Thyroid gland (tissue), 4 donors: ENCODE data around the gene ABCF2. TPM values are rescaled to one million over a fixed set of nuclear protein-coding genes. Genes with fewer than 3 reads are reported as not detected.

ENCODE experiments used
- DNase-seq, 2 donors: peaks; one replicate each; pipeline ENCODE4 v3.0.0-alpha.2; 2019
- H3K27ac ChIP-seq, 3 donors: fragments of 200-600 bp; sonication (generic); 1 replicate in 2 of 3; 2 replicates in 1 of 3; pipeline ENCODE4 v1.5.1; 2016 to 2019; ENCODE audit warnings: mild to moderate bottlenecking in 1 of 3, moderate library complexity in 1 of 3
- H3K27me3 ChIP-seq: fragments of 200-600 bp; sonication (generic); one replicate; pipeline ENCODE4 v1.5.1; 2019
- H3K36me3 ChIP-seq, 2 donors: fragments of 200-600 bp; sonication (generic); one replicate each; pipeline ENCODE4 v1.5.1; 2016 to 2019
- H3K4me1 ChIP-seq, 2 donors: fragments of 200-600 bp; sonication (generic); one replicate each; pipeline ENCODE4 v1.5.1; 2017 to 2019
- H3K4me3 ChIP-seq, 3 donors: fragments of 200-600 bp; sonication (generic); replicated peaks in 1 of 3; 1 replicate in 2 of 3; 2 replicates in 1 of 3; pipeline ENCODE4 v1.5.1; 2016; ENCODE audit warnings: mild to moderate bottlenecking in 1 of 3
- H3K9me3 ChIP-seq: fragments of 200-600 bp; sonication (generic); one replicate; pipeline ENCODE4 v1.5.1; 2017
- POLR2A ChIP-seq, 2 donors: fragments of 450-650 bp; IDR thresholded peaks; one replicate each; pipeline ENCODE4 v1.6.1; 2017; ENCODE audit warnings: antibody characterized with exemption in 2 of 2, mild to moderate bottlenecking in 2 of 2, moderate library complexity in 1 of 2
- WGBS, 2 donors: methylation state at CpG; one replicate each; pipeline ENCODE4 v1.1.5; 2017; 5-methylcytosine and 5-hydroxymethylcytosine counted together
- intact Hi-C: fragments of 100-400 bp; cut with DNase I; formaldehyde crosslinking; loops from one replicate; pipeline ENCODE4 v1.15.1; 2023
- total RNA-seq, 4 donors: library from RNA; depleted of rRNA; stranded (reverse); fragments of >200 nt; gene quantifications; one replicate each; pipeline ENCODE4 v1.2.3, GENCODE V29; 2016
- TF ChIP-seq, protein P1 (sequence below), 6 experiments: fragments of 200-600 bp in 3 of 6; fragments of 450-650 bp in 3 of 6; sonication (generic) in 3 of 6; IDR thresholded peaks; one replicate each; pipeline ENCODE4 v1.5.1; 2016 to 2019; ENCODE audit warnings: antibody characterized with exemption in 6 of 6, mild to moderate bottlenecking in 2 of 6, inconsistent platforms in 1 of 6, moderate library complexity in 1 of 6

ABCF2 gene
- total RNA-seq, 4 donors from 2014 or later = 23.8 to 39.4 (median 34.1) TPM

GRCh38 chr7:151179287-151179860, 47.6 kb downstream of the ABCF2 start:
- Histone ChIP-seq H3K9me3 (no peaks in the 10 kb centered on the region), H3K4me3 (no peak overlapping the region), H3K27me3 (no peaks in the 10 kb centered on the region), H3K27ac (no peak overlapping the region), H3K36me3 (no peaks in the 10 kb centered on the region), H3K4me1 (no peaks in the 10 kb centered on the region)
- TF ChIP-seq, protein P1, sequence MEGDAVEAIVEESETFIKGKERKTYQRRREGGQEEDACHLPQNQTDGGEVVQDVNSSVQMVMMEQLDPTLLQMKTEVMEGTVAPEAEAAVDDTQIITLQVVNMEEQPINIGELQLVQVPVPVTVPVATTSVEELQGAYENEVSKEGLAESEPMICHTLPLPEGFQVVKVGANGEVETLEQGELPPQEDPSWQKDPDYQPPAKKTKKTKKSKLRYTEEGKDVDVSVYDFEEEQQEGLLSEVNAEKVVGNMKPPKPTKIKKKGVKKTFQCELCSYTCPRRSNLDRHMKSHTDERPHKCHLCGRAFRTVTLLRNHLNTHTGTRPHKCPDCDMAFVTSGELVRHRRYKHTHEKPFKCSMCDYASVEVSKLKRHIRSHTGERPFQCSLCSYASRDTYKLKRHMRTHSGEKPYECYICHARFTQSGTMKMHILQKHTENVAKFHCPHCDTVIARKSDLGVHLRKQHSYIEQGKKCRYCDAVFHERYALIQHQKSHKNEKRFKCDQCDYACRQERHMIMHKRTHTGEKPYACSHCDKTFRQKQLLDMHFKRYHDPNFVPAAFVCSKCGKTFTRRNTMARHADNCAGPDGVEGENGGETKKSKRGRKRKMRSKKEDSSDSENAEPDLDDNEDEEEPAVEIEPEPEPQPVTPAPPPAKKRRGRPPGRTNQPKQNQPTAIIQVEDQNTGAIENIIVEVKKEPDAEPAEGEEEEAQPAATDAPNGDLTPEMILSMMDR (IDR thresholded peaks at IDR 0.05) = no peak
- no peak for TF ChIP-seq POLR2A (IDR thresholded peaks at IDR 0.05)
- 83 to 88% methylated on average over 6 to 8 of the region's 8 CpGs for WGBS, 2 donors
- intact Hi-C loops = loop anchor here (10.0 kb wide), 1 partner anchor 125 kb away; no protein-coding TSS in a partner anchor
- no peak for DNase-seq

DNA sequence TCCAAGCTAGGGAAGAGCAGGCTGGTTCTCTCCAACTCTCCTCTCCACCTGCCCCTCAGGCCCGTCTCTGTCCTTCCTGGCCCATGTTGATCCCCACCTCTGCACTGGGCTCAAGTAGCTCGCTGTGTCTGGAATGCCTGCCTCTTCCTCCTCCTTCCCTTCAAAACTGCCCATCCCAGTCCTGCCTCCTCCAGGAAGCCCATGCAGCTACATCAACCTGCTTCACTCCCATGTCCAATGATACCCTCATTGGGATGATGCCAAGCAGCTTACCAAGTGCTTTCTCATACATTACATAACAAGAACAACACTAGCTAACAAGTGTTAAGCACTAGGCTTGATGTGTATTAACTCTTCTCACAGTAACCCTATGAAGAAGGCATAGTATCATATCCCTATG, 48.2 kb downstream of the ABCF2 start:
- no peaks in the 10 kb centered on the region for H3K9me3 ChIP-seq
- intact Hi-C loops = loop anchor here (10.0 kb wide), 1 partner anchor 126 kb away; no protein-coding TSS in a partner anchor
- H3K36me3 ChIP-seq = no peaks in the 10 kb centered on the region
- no peaks in the 10 kb centered on the region for H3K27me3 ChIP-seq
- TF ChIP-seq, protein P1 (IDR thresholded peaks at IDR 0.05) = no peak
- no peak for TF ChIP-seq POLR2A (IDR thresholded peaks at IDR 0.05)
- DNase-seq = no peak
- H3K4me3 ChIP-seq = no peak overlapping the region
- H3K27ac ChIP-seq = no peak overlapping the region
- H3K4me1 ChIP-seq = no peaks in the 10 kb centered on the region
- 57 to 79% methylated on average over 2 of the region's 2 CpGs for WGBS, 2 donors

DNA sequence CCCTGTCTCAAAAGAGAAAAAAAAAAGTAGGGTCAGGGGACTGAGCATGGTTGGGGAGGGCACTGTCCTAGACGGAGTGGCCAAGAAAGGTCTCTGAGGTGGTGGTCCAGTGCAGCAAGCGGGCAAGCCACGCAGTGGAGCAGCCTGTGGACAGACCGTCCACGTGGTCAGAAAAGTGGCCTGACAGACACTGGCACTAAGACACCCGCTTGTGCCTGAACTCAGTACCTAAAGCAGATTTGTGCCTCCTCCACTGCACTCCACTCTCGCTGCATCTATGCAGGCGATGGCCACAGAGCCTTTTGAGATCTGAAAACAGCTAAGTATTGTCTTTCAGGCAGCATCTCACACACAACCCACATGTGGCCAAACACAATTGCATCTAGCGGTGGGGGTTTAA, 48.8 kb downstream of the ABCF2 start:
- no peak for TF ChIP-seq POLR2A (IDR thresholded peaks at IDR 0.05)
- TF ChIP-seq, protein P1 (IDR thresholded peaks at IDR 0.05) = no peak
- no peak overlapping the region for H3K27ac ChIP-seq
- no peaks in the 10 kb centered on the region for H3K4me1 ChIP-seq
- H3K27me3 ChIP-seq = no peaks in the 10 kb centered on the region
- intact Hi-C loops = loop anchor here (10.0 kb wide), 1 partner anchor 127 kb away; no protein-coding TSS in a partner anchor
- no peak for DNase-seq
- H3K36me3 ChIP-seq = no peaks in the 10 kb centered on the region
- no peaks in the 10 kb centered on the region for H3K9me3 ChIP-seq
- 90 to 94% methylated on average over 9 of the region's 9 CpGs for WGBS, 2 donors
- H3K4me3 ChIP-seq = no peak overlapping the region

- TF ChIP-seq, protein P1 (IDR thresholded peaks at IDR 0.05) = no peak
- TF ChIP-seq POLR2A (IDR thresholded peaks at IDR 0.05) = no peak
- intact Hi-C loops = loop anchor here (10.0 kb wide), 1 partner anchor 127 kb away; no protein-coding TSS in a partner anchor
- no peak overlapping the region for H3K27ac ChIP-seq
- no peak overlapping the region for H3K4me3 ChIP-seq
- H3K27me3 ChIP-seq = no peaks in the 10 kb centered on the region
- H3K36me3 ChIP-seq = no peaks in the 10 kb centered on the region
- WGBS, 2 donors = 100% methylated on average over 1 of the region's 1 CpG
- no peak for DNase-seq
- H3K4me1 ChIP-seq = no peaks in the 10 kb centered on the region
- H3K9me3 ChIP-seq = no peaks in the 10 kb centered on the region
Observed at GRCh38 chr7:151177310-151177709, 49.7 kb downstream of the ABCF2 start.

DNA sequence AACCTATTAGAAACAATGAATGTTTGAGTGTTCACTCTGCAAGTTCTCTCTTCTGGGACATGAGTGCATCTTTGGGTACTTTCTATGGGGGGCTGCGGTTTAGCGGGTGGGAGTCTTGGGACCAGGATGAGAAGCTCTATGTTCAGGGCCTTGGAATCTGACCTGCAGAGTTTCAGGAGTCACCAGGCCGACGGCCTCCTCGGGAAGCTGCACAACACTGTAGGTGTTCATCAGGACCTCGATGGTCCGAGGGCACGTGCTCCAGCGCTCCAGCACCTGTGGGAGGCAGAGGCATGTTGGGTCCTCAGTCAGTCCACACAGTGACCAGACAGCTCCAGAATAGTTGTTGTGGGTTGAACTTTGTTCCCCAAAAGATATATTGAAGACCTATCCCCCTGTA, 50.6 kb downstream of the ABCF2 start:
- intact Hi-C loops = loop anchor here (10.0 kb wide), 1 partner anchor 128 kb away; no protein-coding TSS in a partner anchor
- Histone ChIP-seq H3K4me1 (no peaks in the 10 kb centered on the region), H3K9me3 (no peaks in the 10 kb centered on the region), H3K4me3 (no peak overlapping the region), H3K27me3 (no peaks in the 10 kb centered on the region), H3K27ac (no peak overlapping the region), H3K36me3 (no peaks in the 10 kb centered on the region)
- TF ChIP-seq, protein P1 (IDR thresholded peaks at IDR 0.05) = no peak
- TF ChIP-seq POLR2A (IDR thresholded peaks at IDR 0.05) = no peak
- no peak for DNase-seq
- WGBS, 2 donors = 88 to 91% methylated on average over 8 to 9 of the region's 9 CpGs
